ENCODE measurements around the gene ERN2. TPM values are rescaled to one million over a fixed set of nuclear protein-coding genes. Genes with fewer than 3 reads are reported as not detected.
A peak's percentile ranks its signal among the peaks of the same experiment; 100 is the strongest.

The ERN2 gene
- total and polyA plus RNA-seq, 9 of the 15 experiments (the other 6 are each of a cell fraction or from before 2014, with no cell fraction given) = 0.07 to 1.5 (median 0.51) TPM; not detected in 3

GRCh38 chr16:23679274-23679985 lies 33.6 kb downstream of the ERN2 start (continued):
- TF ChIP-seq ZNF318 (IDR thresholded peaks at IDR 0.05; ENCODE audit: borderline replicate concordance in 1 of 2, low read depth in 1 of 2) (no peak), MYNN (IDR thresholded peaks at IDR 0.05) (0 out of 2 replicates have a peak, but pooled peaks have one; percentile 30), MYNN (CRISPR knock-in tag; IDR thresholded peaks at IDR 0.05) (no peak), SMARCC2 (IDR thresholded peaks at IDR 0.05; ENCODE audit: low read depth) (peak; percentile 49; the same call in 1 of the 2 replicates), U2AF2 (optimal IDR thresholded peaks at IDR 0.05; ENCODE audit: low read depth, low read length) (no peak), ELF4 (CRISPR knock-in tag; IDR thresholded peaks at IDR 0.05) (no peak), RBM17 (IDR thresholded peaks at IDR 0.05; ENCODE audit: borderline replicate concordance, low read depth, low read length) (no peak), ZBTB12 (CRISPR knock-in tag; IDR thresholded peaks at IDR 0.05) (no peak), DIDO1 (tag; IDR thresholded peaks at IDR 0.05; ENCODE audit: low read depth) (no peak), HEY1 (CRISPR knock-in tag; IDR thresholded peaks at IDR 0.05; ENCODE audit: borderline replicate concordance) (no peak), SRF (CRISPR knock-in tag; IDR thresholded peaks at IDR 0.05) (peak in 1 of 2 experiments; percentile 65; a peak in 1 of 4 replicates), ZNF76 (CRISPR knock-in tag; IDR thresholded peaks at IDR 0.05; ENCODE audit: borderline replicate concordance) (no peak), TFAM (CRISPR knock-in tag; conservative IDR thresholded peaks at IDR 0.05) (no peak)
- TF ChIP-seq, protein P1, sequence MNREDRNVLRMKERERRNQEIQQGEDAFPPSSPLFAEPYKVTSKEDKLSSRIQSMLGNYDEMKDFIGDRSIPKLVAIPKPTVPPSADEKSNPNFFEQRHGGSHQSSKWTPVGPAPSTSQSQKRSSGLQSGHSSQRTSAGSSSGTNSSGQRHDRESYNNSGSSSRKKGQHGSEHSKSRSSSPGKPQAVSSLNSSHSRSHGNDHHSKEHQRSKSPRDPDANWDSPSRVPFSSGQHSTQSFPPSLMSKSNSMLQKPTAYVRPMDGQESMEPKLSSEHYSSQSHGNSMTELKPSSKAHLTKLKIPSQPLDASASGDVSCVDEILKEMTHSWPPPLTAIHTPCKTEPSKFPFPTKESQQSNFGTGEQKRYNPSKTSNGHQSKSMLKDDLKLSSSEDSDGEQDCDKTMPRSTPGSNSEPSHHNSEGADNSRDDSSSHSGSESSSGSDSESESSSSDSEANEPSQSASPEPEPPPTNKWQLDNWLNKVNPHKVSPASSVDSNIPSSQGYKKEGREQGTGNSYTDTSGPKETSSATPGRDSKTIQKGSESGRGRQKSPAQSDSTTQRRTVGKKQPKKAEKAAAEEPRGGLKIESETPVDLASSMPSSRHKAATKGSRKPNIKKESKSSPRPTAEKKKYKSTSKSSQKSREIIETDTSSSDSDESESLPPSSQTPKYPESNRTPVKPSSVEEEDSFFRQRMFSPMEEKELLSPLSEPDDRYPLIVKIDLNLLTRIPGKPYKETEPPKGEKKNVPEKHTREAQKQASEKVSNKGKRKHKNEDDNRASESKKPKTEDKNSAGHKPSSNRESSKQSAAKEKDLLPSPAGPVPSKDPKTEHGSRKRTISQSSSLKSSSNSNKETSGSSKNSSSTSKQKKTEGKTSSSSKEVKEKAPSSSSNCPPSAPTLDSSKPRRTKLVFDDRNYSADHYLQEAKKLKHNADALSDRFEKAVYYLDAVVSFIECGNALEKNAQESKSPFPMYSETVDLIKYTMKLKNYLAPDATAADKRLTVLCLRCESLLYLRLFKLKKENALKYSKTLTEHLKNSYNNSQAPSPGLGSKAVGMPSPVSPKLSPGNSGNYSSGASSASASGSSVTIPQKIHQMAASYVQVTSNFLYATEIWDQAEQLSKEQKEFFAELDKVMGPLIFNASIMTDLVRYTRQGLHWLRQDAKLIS (CRISPR knock-in tag; IDR thresholded peaks at IDR 0.05) = 0 out of 2 replicates have a peak, but pooled peaks have one; percentile 85
